HFFc6 (cell line): ENCODE measurements around the gene ARID2. TPM values are rescaled to one million over a fixed set of nuclear protein-coding genes. Genes with fewer than 3 reads are reported as not detected.

ENCODE experiments used
- DNase-seq: peaks from one replicate; pipeline ENCODE4 v3.0.0-alpha.2; 2018
- H3K27ac Mint-ChIP-seq: 2 replicates; pipeline ENCODE4 v1.8.0; 2020; ENCODE audit warnings: mild to moderate bottlenecking, mixed read lengths
- H3K27me3 Mint-ChIP-seq: 2 replicates; pipeline ENCODE4 v1.8.0; 2021; ENCODE audit warnings: mild to moderate bottlenecking, moderate library complexity, mixed read lengths; ENCODE audit not compliant: insufficient read depth
- H3K36me3 Mint-ChIP-seq: 2 replicates; pipeline ENCODE4 v1.8.0; 2021; ENCODE audit warnings: low read depth, mixed read lengths
- H3K4me1 Mint-ChIP-seq: 2 replicates; pipeline ENCODE4 v1.8.0; 2020; ENCODE audit warnings: low read depth, mixed read lengths
- H3K4me3 Mint-ChIP-seq: 2 replicates; pipeline ENCODE4 v1.8.0; 2020; ENCODE audit warnings: mild to moderate bottlenecking, moderate library complexity, mixed read lengths
- H3K9me3 Mint-ChIP-seq: 2 replicates; pipeline ENCODE4 v1.8.0; 2020; ENCODE audit warnings: mild to moderate bottlenecking, mixed read lengths
- CTCF ChIP-seq: fragments of 200-600 bp; sonication (generic); IDR thresholded peaks from 2 replicates; pipeline ENCODE4 v1.5.0; 2021; ENCODE audit warnings: antibody characterized with exemption, mild to moderate bottlenecking
- total RNA-seq, 6 experiments: library from RNA; stranded (reverse); fragmentation: NEBNext Ultra II Directional; extraction: Animal tissue kit (Norgen Biotek cat#: 25700); gene quantifications; 2 replicates in 1 of 6; 3 replicates in 5 of 6; pipeline ENCODE4 v1.2.3, GENCODE V29; 2021

Gene ARID2
- total RNA-seq, 6 experiments from 2014 or later, result 11.5 to 15.6 (median 14.0) TPM

GRCh38 chr12:45718306-45718705, 11.2 kb upstream of the ARID2 start:
- no peaks in the 10 kb centered on the region for H3K27me3 Mint-ChIP-seq

GRCh38 chr12:45720069-45720468, 9.4 kb upstream of the ARID2 start:
- Mint-ChIP-seq H3K36me3 (no peaks in the 10 kb centered on the region), H3K4me1 (peaks cover 8% of the 10 kb centered on the region), H3K27ac (no peak overlapping the region), H3K9me3 (no peaks in the 10 kb centered on the region), H3K27me3 (no peaks in the 10 kb centered on the region), H3K4me3 (no peak overlapping the region)
- TF ChIP-seq CTCF, result no peak
- DNase-seq, result no peak

More at GRCh38 chr12:45718306-45718705, 11.2 kb upstream of the ARID2 start:
- TF ChIP-seq CTCF, result no peak
- Mint-ChIP-seq H3K9me3 (no peaks in the 10 kb centered on the region), H3K4me1 (peaks cover 10% of the 10 kb centered on the region), H3K4me3 (no peak overlapping the region), H3K36me3 (no peaks in the 10 kb centered on the region), H3K27ac (no peak overlapping the region)
- no peak for DNase-seq

GRCh38 chr12:45721369-45721768, 8.1 kb upstream of the ARID2 start:
- Mint-ChIP-seq H3K27me3 (no peaks in the 10 kb centered on the region), H3K36me3 (no peaks in the 10 kb centered on the region), H3K4me3 (no peak overlapping the region), H3K27ac (no peak overlapping the region), H3K9me3 (no peaks in the 10 kb centered on the region), H3K4me1 (peaks cover 16% of the 10 kb centered on the region)
- no peak for DNase-seq
- TF ChIP-seq CTCF, result no peak

GRCh38 chr12:45721954-45722353, 7.6 kb upstream of the ARID2 start:
- no peak for DNase-seq
- no peaks in the 10 kb centered on the region for H3K9me3 Mint-ChIP-seq
- H3K27ac Mint-ChIP-seq, result no peak overlapping the region
- no peaks in the 10 kb centered on the region for H3K27me3 Mint-ChIP-seq
- H3K4me1 Mint-ChIP-seq, result peaks cover 16% of the 10 kb centered on the region
- TF ChIP-seq CTCF, result no peak
- H3K36me3 Mint-ChIP-seq, result no peaks in the 10 kb centered on the region
- no peak overlapping the region for H3K4me3 Mint-ChIP-seq

GRCh38 chr12:45725631-45726602, 3.6 kb upstream of the ARID2 start:
- Mint-ChIP-seq H3K27ac (peak overlapping the region; percentile 99), H3K36me3 (0 out of 2 replicates have a peak, but pooled peaks cover 4% of the 10 kb centered on the region), H3K9me3 (no peaks in the 10 kb centered on the region), H3K27me3 (0 out of 2 replicates have a peak, but pooled peaks cover 2% of the 10 kb centered on the region), H3K4me1 (peaks cover 23% of the 10 kb centered on the region), H3K4me3 (peak overlapping the region; percentile 92)
- peak; percentile 51 for DNase-seq
- TF ChIP-seq CTCF, result peak; percentile 84
